ENCODE measurements around the gene OR5AN1. TPM values are rescaled to one million over a fixed set of nuclear protein-coding genes. Genes with fewer than 3 reads are reported as not detected.

OR5AN1 gene
- total and polyA plus RNA-seq, 12 donors = not detected

DNA sequence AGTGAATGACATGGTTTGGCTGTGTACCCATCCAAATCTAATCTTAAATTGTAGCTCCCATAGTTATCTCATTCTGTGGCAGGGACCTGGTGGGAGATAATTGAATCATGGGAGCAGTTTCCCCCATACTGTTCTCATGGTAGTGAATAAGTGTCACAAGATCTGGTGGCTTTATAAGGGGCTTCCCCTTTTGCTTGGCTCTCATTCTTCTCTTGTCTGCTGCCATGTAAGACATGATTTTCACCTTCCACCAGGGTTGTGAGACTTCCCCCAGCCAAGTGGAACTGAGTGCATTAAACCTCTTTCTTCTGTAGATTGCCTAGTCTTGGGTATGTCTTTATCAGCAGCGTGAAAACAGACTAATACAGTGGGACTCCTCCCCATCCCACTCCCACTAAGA, 56.4 kb downstream of the OR5AN1 start:
- ATAC-seq = no peak
- intact Hi-C loops (cut with DNase I) = no loop called here
- no peak for TF ChIP-seq CTCF (IDR thresholded peaks at IDR 0.05)
- peaks cover 0 to 5% (median 0%) of the 10 kb centered on the region in 9 donors for H3K4me1 ChIP-seq
- H3K27me3 ChIP-seq = peaks cover 0 to 18% (median 0%) of the 10 kb centered on the region in 7 donors
- no peaks in the 10 kb centered on the region for H3K36me3 ChIP-seq
- H3K9me3 ChIP-seq = peaks cover 0 to 9% (median 0%) of the 10 kb centered on the region in 11 donors
- H3K27ac ChIP-seq = no peak overlapping the region
- DNase-seq = no peak
- H3K4me3 ChIP-seq = no peak overlapping the region
- 81 to 85% methylated on average over 1 of the region's 1 CpG for WGBS, 2 donors

DNA sequence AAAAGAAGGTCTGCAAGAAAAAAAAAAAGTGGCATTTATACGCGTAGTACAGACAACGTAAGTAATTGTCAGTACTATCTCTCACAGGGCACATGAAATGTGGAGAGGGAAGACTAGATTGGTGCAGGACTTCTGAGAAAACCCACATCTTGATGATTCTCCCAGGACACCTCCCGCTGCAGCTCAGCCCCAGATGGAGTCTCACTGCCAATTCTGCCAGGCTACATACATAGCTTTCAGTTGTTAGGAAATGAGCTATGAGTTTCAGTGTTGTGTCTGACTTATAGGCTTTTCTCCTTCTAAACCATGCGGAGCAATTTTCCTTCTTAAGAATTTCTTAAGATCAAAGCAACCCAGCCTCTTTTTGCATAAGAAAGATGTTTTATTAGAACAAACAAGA, 57.9 kb downstream of the OR5AN1 start:
- Histone ChIP-seq H3K27ac (no peak overlapping the region), H3K4me3 (no peak overlapping the region), H3K9me3 (no peaks in the 10 kb centered on the region), H3K27me3 (peaks cover 0 to 18% (median 0%) of the 10 kb centered on the region in 7 donors), H3K36me3 (no peaks in the 10 kb centered on the region), H3K4me1 (peaks cover 0 to 5% (median 0%) of the 10 kb centered on the region in 9 donors)
- TF ChIP-seq CTCF (IDR thresholded peaks at IDR 0.05) = no peak
- DNase-seq (no peak), ATAC-seq (no peak)
- WGBS, 2 donors = 89 to 90% methylated on average over 5 of the region's 5 CpGs
- intact Hi-C loops (cut with DNase I) = no loop called here

GRCh38 chr11:59417023-59417422, 58.3 kb downstream of the OR5AN1 start:
- no peak for DNase-seq
- Histone ChIP-seq H3K4me3 (no peak overlapping the region), H3K4me1 (peaks cover 0 to 5% (median 0%) of the 10 kb centered on the region in 9 donors), H3K9me3 (no peaks in the 10 kb centered on the region), H3K27me3 (peaks cover 0 to 18% (median 0%) of the 10 kb centered on the region in 7 donors), H3K36me3 (no peaks in the 10 kb centered on the region), H3K27ac (no peak overlapping the region)
- intact Hi-C loops (cut with DNase I) = no loop called here
- ATAC-seq = no peak
- no peak for TF ChIP-seq CTCF (IDR thresholded peaks at IDR 0.05)
- WGBS, 2 donors = 63 to 65% methylated on average over 5 of the region's 5 CpGs

GRCh38 chr11:59418156-59418555, 59.5 kb downstream of the OR5AN1 start:
- Histone ChIP-seq H3K27ac (no peak overlapping the region), H3K4me1 (peaks cover 0 to 4% (median 0%) of the 10 kb centered on the region in 9 donors), H3K36me3 (no peaks in the 10 kb centered on the region), H3K4me3 (no peak overlapping the region), H3K9me3 (no peaks in the 10 kb centered on the region), H3K27me3 (peaks cover 0 to 18% (median 0%) of the 10 kb centered on the region in 7 donors)
- TF ChIP-seq CTCF (IDR thresholded peaks at IDR 0.05) = no peak
- 74 to 78% methylated on average over 2 of the region's 2 CpGs for WGBS, 2 donors
- intact Hi-C loops (cut with DNase I) = no loop called here
- DNase-seq (no peak), ATAC-seq (no peak)

Other genes with a start within 250 kb of the OR5AN1 start
- 10 to 100 TPM in 2 of 10 donors, 1 to 10 TPM in 8; 4.0 to 18.6 (median 5.1) TPM for gene FAM111A, start 216.0 kb upstream of the OR5AN1 start, total RNA-seq
- 10 to 100 TPM in 1 of 2 donors, 1 to 10 TPM in 1; 2.9 to 22.5 TPM for gene FAM111A, start 216.0 kb upstream of the OR5AN1 start, polyA plus RNA-seq
- gene DTX4, start 186.8 kb upstream of the OR5AN1 start, total RNA-seq = 1 to 10 TPM in 9 of 10 donors, under 1 TPM in 1; 0.98 to 4.1 (median 2.7) TPM
- 1 to 10 TPM in 1 of 2 donors, under 1 TPM in 1; 0.86 to 1.3 TPM for gene DTX4, start 186.8 kb upstream of the OR5AN1 start, polyA plus RNA-seq
- gene MPEG1, start 146.0 kb upstream of the OR5AN1 start, total RNA-seq = 10 to 100 TPM in 3 of 10 donors, 1 to 10 TPM in 7; 3.9 to 45.9 (median 7.0) TPM
- gene MPEG1, start 146.0 kb upstream of the OR5AN1 start, polyA plus RNA-seq = 1 to 10 TPM; 2.9 to 3.2 TPM
- not detected for gene OR5A2, start 67.5 kb downstream of the OR5AN1 start, total RNA-seq
- gene OR5A2, start 67.5 kb downstream of the OR5AN1 start, polyA plus RNA-seq = not detected
- not detected for gene OR5A1, start 77.6 kb downstream of the OR5AN1 start, total RNA-seq
- gene OR5A1, start 77.6 kb downstream of the OR5AN1 start, polyA plus RNA-seq = not detected
- gene OR4D6, start 98.1 kb downstream of the OR5AN1 start, total RNA-seq = not detected
- gene OR4D6, start 98.1 kb downstream of the OR5AN1 start, polyA plus RNA-seq = not detected
- not detected for gene OR4D10, start 114.4 kb downstream of the OR5AN1 start, total RNA-seq
- gene OR4D10, start 114.4 kb downstream of the OR5AN1 start, polyA plus RNA-seq = not detected
- not detected for gene OR4D11, start 144.7 kb downstream of the OR5AN1 start, total RNA-seq
- gene OR4D11, start 144.7 kb downstream of the OR5AN1 start, polyA plus RNA-seq = not detected
- gene OR4D9, start 152.6 kb downstream of the OR5AN1 start, total RNA-seq = not detected
- gene OR4D9, start 152.6 kb downstream of the OR5AN1 start, polyA plus RNA-seq = not detected